ENCODE results near the gene DGCR8.

DGCR8 gene
- total RNA-seq = 31.2 to 41.4 (median 34.8) reads per million in 3 donors

GRCh38 chr22:20079745-20080444 is at the start of gene DGCR8:
Gene DGCR8, plus strand, starts transcription at chr22:20080241. Its CDS starts 5,723 bp downstream, at chr22:20085964.
- peak; percentile 43 to 62 (median 60) for DNase-seq
- H3K36me3 ChIP-seq (ENCODE audit: control insufficient read depth, insufficient read depth, low read length) = no peaks in the 10 kb centered on the region
- no peaks in the 10 kb centered on the region for H3K27me3 ChIP-seq (replicated peaks; ENCODE audit: control insufficient read depth, insufficient read depth, low read length, poor library complexity, severe bottlenecking)
- no peaks in the 10 kb centered on the region for H3K9me3 ChIP-seq (ENCODE audit: control insufficient read depth, low read length)
- peak within 1 kb of the TSS; percentile 92 for H3K4me3 ChIP-seq (ENCODE audit: insufficient read depth, low read depth, low read length, poor library complexity, severe bottlenecking)
- peak within 1 kb of the TSS; percentile 85 for H3K27ac ChIP-seq (ENCODE audit: insufficient read depth, low read length, poor library complexity, severe bottlenecking)
- H3K4me1 ChIP-seq (ENCODE audit: control insufficient read depth, insufficient read depth, low read length, poor library complexity, severe bottlenecking) = peaks cover 3% of the 10 kb centered on the region

- Histone ChIP-seq H3K4me3 (ENCODE audit: insufficient read depth, low read depth, low read length, poor library complexity, severe bottlenecking) (no peak overlapping the region), H3K4me1 (ENCODE audit: control insufficient read depth, insufficient read depth, low read length, poor library complexity, severe bottlenecking) (peaks cover 14% of the 10 kb centered on the region), H3K27me3 (replicated peaks; ENCODE audit: control insufficient read depth, insufficient read depth, low read length, poor library complexity, severe bottlenecking) (no peaks in the 10 kb centered on the region), H3K9me3 (ENCODE audit: control insufficient read depth, low read length) (no peaks in the 10 kb centered on the region), H3K36me3 (ENCODE audit: control insufficient read depth, insufficient read depth, low read length) (peaks cover 4% of the 10 kb centered on the region), H3K27ac (ENCODE audit: insufficient read depth, low read length, poor library complexity, severe bottlenecking) (no peak overlapping the region)
- peak; percentile 34 to 47 (median 42) for DNase-seq
Measured at GRCh38 chr22:20031732-20032406, 48.2 kb upstream of the DGCR8 start.

GRCh38 chr22:20032407-20032991 is 47.5 kb upstream of the DGCR8 start:
- no peak overlapping the region for H3K27ac ChIP-seq (ENCODE audit: insufficient read depth, low read length, poor library complexity, severe bottlenecking)
- peaks cover 8% of the 10 kb centered on the region for H3K36me3 ChIP-seq (ENCODE audit: control insufficient read depth, insufficient read depth, low read length)
- no peak overlapping the region for H3K4me3 ChIP-seq (ENCODE audit: insufficient read depth, low read depth, low read length, poor library complexity, severe bottlenecking)
- H3K27me3 ChIP-seq (replicated peaks; ENCODE audit: control insufficient read depth, insufficient read depth, low read length, poor library complexity, severe bottlenecking) = no peaks in the 10 kb centered on the region
- DNase-seq = no peak
- H3K9me3 ChIP-seq (ENCODE audit: control insufficient read depth, low read length) = no peaks in the 10 kb centered on the region
- H3K4me1 ChIP-seq (ENCODE audit: control insufficient read depth, insufficient read depth, low read length, poor library complexity, severe bottlenecking) = peaks cover 14% of the 10 kb centered on the region

- peak overlapping the region; percentile 23 for H3K27ac ChIP-seq (ENCODE audit: insufficient read depth, low read length, poor library complexity, severe bottlenecking)
- H3K36me3 ChIP-seq (ENCODE audit: control insufficient read depth, insufficient read depth, low read length) = peaks cover 10% of the 10 kb centered on the region
- H3K27me3 ChIP-seq (replicated peaks; ENCODE audit: control insufficient read depth, insufficient read depth, low read length, poor library complexity, severe bottlenecking) = no peaks in the 10 kb centered on the region
- DNase-seq = no peak
- H3K4me1 ChIP-seq (ENCODE audit: control insufficient read depth, insufficient read depth, low read length, poor library complexity, severe bottlenecking) = peaks cover 14% of the 10 kb centered on the region
- no peak overlapping the region for H3K4me3 ChIP-seq (ENCODE audit: insufficient read depth, low read depth, low read length, poor library complexity, severe bottlenecking)
- no peaks in the 10 kb centered on the region for H3K9me3 ChIP-seq (ENCODE audit: control insufficient read depth, low read length)
Measured at GRCh38 chr22:20033045-20033706, 46.9 kb upstream of the DGCR8 start.

GRCh38 chr22:20034143-20034542 is 45.9 kb upstream of the DGCR8 start:
- Histone ChIP-seq H3K4me1 (ENCODE audit: control insufficient read depth, insufficient read depth, low read length, poor library complexity, severe bottlenecking) (peaks cover 14% of the 10 kb centered on the region), H3K9me3 (ENCODE audit: control insufficient read depth, low read length) (no peaks in the 10 kb centered on the region), H3K27ac (ENCODE audit: insufficient read depth, low read length, poor library complexity, severe bottlenecking) (no peak overlapping the region), H3K4me3 (ENCODE audit: insufficient read depth, low read depth, low read length, poor library complexity, severe bottlenecking) (no peak overlapping the region), H3K36me3 (ENCODE audit: control insufficient read depth, insufficient read depth, low read length) (peaks cover 14% of the 10 kb centered on the region), H3K27me3 (replicated peaks; ENCODE audit: control insufficient read depth, insufficient read depth, low read length, poor library complexity, severe bottlenecking) (no peaks in the 10 kb centered on the region)
- DNase-seq = no peak

- Histone ChIP-seq H3K4me1 (ENCODE audit: control insufficient read depth, insufficient read depth, low read length, poor library complexity, severe bottlenecking) (peaks cover 14% of the 10 kb centered on the region), H3K27ac (ENCODE audit: insufficient read depth, low read length, poor library complexity, severe bottlenecking) (no peak overlapping the region), H3K27me3 (replicated peaks; ENCODE audit: control insufficient read depth, insufficient read depth, low read length, poor library complexity, severe bottlenecking) (no peaks in the 10 kb centered on the region), H3K36me3 (ENCODE audit: control insufficient read depth, insufficient read depth, low read length) (peaks cover 15% of the 10 kb centered on the region), H3K9me3 (ENCODE audit: control insufficient read depth, low read length) (no peaks in the 10 kb centered on the region), H3K4me3 (ENCODE audit: insufficient read depth, low read depth, low read length, poor library complexity, severe bottlenecking) (no peak overlapping the region)
- DNase-seq = no peak
Measured at GRCh38 chr22:20035375-20036083, 44.5 kb upstream of the DGCR8 start.

GRCh38 chr22:20036084-20036482 is 44.0 kb upstream of the DGCR8 start:
- Histone ChIP-seq H3K27ac (ENCODE audit: insufficient read depth, low read length, poor library complexity, severe bottlenecking) (no peak overlapping the region), H3K4me1 (ENCODE audit: control insufficient read depth, insufficient read depth, low read length, poor library complexity, severe bottlenecking) (peaks cover 14% of the 10 kb centered on the region), H3K27me3 (replicated peaks; ENCODE audit: control insufficient read depth, insufficient read depth, low read length, poor library complexity, severe bottlenecking) (no peaks in the 10 kb centered on the region), H3K4me3 (ENCODE audit: insufficient read depth, low read depth, low read length, poor library complexity, severe bottlenecking) (no peak overlapping the region), H3K9me3 (ENCODE audit: control insufficient read depth, low read length) (no peaks in the 10 kb centered on the region), H3K36me3 (ENCODE audit: control insufficient read depth, insufficient read depth, low read length) (peaks cover 20% of the 10 kb centered on the region)
- DNase-seq = no peak

GRCh38 chr22:20036535-20037392 is 43.3 kb upstream of the DGCR8 start:
- H3K27ac ChIP-seq (ENCODE audit: insufficient read depth, low read length, poor library complexity, severe bottlenecking) = no peak overlapping the region
- H3K4me3 ChIP-seq (ENCODE audit: insufficient read depth, low read depth, low read length, poor library complexity, severe bottlenecking) = no peak overlapping the region
- peaks cover 8% of the 10 kb centered on the region for H3K4me1 ChIP-seq (ENCODE audit: control insufficient read depth, insufficient read depth, low read length, poor library complexity, severe bottlenecking)
- no peaks in the 10 kb centered on the region for H3K9me3 ChIP-seq (ENCODE audit: control insufficient read depth, low read length)
- H3K36me3 ChIP-seq (ENCODE audit: control insufficient read depth, insufficient read depth, low read length) = peaks cover 20% of the 10 kb centered on the region
- no peaks in the 10 kb centered on the region for H3K27me3 ChIP-seq (replicated peaks; ENCODE audit: control insufficient read depth, insufficient read depth, low read length, poor library complexity, severe bottlenecking)
- DNase-seq = no peak

- no peak for DNase-seq
- H3K36me3 ChIP-seq (ENCODE audit: control insufficient read depth, insufficient read depth, low read length) = peaks cover 25% of the 10 kb centered on the region
- H3K27me3 ChIP-seq (replicated peaks; ENCODE audit: control insufficient read depth, insufficient read depth, low read length, poor library complexity, severe bottlenecking) = no peaks in the 10 kb centered on the region
Measured at GRCh38 chr22:20037419-20037818, 42.6 kb upstream of the DGCR8 start.

More at GRCh38 chr22:20037419-20037818, 42.6 kb upstream of the DGCR8 start:
- Histone ChIP-seq H3K27ac (ENCODE audit: insufficient read depth, low read length, poor library complexity, severe bottlenecking) (no peak overlapping the region), H3K4me1 (ENCODE audit: control insufficient read depth, insufficient read depth, low read length, poor library complexity, severe bottlenecking) (peaks cover under 1% of the 10 kb centered on the region), H3K9me3 (ENCODE audit: control insufficient read depth, low read length) (no peaks in the 10 kb centered on the region), H3K4me3 (ENCODE audit: insufficient read depth, low read depth, low read length, poor library complexity, severe bottlenecking) (no peak overlapping the region)

Measured in effector memory CD4-positive, alpha-beta T cell (primary cell).